HG02763 (cell line): Measurements from ENCODE around the gene ATAD3A.

Experiments
- ATAC-seq: cut with Tn5 transposase; IDR thresholded peaks from one replicate; pipeline ENCODE4 v1.9.1; 2021; ENCODE audit warnings: mild to moderate bottlenecking, moderate library complexity; ENCODE audit not compliant: unreplicated experiment

ATAD3A gene

GRCh38 chr1:1574721-1575537, 63.0 kb downstream of the ATAD3A start, which contains the start of gene SSU72:
Gene SSU72, minus strand, starts transcription at chr1:1574863. Its CDS starts 306 bp downstream, at chr1:1574557.
- peak; percentile 82 for ATAC-seq

- ATAC-seq: no peak
Observed at GRCh38 chr1:1577367-1578011, 65.5 kb downstream of the ATAD3A start.

GRCh38 chr1:1578371-1578940, 66.5 kb downstream of the ATAD3A start:
- no peak for ATAC-seq

- no peak for ATAC-seq
Observed at GRCh38 chr1:1582585-1583346, 70.8 kb downstream of the ATAD3A start.

- no peak for ATAC-seq
Observed at GRCh38 chr1:1583347-1584010, 71.5 kb downstream of the ATAD3A start.
